Brain pericyte (primary cell): Measurements from ENCODE around the gene ZNF221.
"Not testable (repeated sequence)": the region's sequence is repeated elsewhere in the genome, so short reads cannot be mapped to it uniquely, and the experiment has no call there.

ENCODE experiments used
- DNase-seq: peaks from one replicate; pipeline ENCODE4 v3.0.0-alpha.2; 2012; ENCODE audit warnings: low read depth, low spot score

ZNF221 gene

GRCh38 chr19:43950834-43951645, at the start of gene ZNF221:
Gene ZNF221 (plus strand): TSS chr19:43951228. CDS start chr19:43962727, 11,499 bp downstream.
- DNase-seq, result peak; percentile 90

DNA sequence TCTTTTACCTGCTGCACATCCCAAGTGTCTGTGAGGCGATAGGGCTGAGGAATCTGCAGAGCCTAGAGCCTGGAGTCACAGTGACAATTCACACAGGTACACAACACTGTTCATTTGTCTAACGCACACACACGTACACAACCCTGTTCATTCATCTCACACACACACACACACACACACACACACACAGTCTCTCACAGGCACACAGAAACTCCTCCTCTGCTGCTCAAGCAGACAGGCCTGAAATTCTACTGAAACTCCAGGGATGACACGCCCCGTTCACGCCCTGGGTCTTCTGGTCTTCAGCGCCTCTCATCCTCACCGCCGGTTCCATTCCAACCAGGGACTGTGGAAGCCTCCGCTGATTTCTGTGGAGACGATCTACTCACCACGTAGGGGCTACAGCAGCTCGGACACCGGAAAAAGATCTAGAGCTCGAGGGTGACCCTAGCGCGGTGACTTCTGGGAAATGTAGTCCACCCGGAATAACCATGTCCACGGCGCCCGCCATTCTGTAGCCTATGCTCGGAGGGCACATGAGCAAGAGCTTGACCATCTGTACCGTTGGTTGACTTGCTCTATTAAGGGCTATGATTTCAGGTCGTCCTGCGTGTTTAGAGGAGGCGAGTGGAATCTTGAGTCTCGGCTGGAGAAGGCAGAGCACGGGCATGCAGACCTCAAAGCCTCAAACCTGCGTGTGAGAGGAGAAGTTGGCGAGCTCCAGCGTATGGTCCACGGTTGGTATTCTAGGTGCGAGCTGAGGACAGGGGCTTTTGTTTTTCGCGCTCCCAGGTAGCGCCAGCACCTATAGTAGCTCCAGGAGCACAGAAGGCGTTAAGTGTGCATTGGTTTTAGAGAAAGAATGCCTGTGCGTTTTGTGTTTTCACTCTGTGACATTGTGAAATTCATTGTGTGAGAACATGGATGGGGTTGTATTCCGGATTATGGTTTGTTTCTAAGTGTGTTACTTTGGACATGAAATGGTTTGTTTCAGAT, 49.3 kb upstream of the ZNF221 start:
- peak; percentile 41 for DNase-seq

DNA sequence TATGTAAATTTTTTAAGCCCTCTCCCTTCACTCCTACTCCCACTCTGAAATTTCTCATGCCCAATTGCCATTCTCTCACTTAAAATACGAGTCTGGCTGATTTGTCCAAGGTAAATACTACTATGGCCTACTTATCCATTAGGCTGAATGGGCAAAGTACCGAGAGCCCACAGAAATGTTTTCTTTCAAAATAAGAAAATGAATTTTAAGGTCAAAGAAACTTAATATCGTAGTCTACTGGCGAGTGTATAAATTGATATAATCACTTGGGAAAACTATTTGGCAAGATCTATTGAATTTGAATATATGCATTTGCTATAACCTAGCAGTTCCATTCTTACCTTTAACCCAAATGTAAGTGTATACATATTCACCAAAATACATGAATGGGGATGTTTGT, 48.6 kb upstream of the ZNF221 start:
- no peak for DNase-seq

DNA sequence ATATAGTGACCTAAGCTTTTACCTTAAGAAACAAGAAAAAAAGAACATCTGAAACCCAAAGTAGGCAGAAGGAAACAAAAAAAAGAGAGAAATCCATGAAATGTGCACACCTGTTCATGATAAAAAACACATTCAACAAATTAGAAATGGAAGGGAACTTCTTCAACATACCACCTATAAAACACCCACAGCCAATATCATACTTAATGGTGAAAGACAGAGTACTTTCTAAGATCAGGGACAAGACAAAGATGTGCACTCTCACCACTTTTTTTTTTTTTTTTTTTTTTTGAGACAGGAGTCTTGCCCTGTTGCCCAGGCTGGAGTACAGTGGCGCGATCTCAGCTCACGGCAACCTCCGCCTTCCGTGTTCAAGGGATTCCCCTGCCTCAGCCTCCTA, 45.1 kb upstream of the ZNF221 start:
- no peak for DNase-seq

DNA sequence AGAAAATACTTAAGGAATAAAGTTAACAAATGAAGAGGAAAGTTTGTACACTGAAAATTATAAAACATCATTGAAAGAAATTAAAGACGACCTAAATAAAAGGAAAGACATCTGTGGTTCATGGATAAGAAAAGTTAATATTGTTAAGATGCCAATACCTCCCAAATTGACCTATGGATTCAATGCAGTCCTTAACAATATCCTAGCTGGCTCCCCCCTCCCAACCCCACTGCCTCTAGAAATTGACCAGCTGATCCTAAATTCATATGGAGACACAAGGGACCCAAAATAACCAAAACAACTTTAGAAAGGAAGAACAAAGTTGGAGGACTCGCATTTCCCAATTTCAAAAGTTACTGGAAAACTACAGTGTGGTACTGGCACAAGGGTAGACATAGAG, 44.3 kb upstream of the ZNF221 start:
- DNase-seq, result no peak

DNA sequence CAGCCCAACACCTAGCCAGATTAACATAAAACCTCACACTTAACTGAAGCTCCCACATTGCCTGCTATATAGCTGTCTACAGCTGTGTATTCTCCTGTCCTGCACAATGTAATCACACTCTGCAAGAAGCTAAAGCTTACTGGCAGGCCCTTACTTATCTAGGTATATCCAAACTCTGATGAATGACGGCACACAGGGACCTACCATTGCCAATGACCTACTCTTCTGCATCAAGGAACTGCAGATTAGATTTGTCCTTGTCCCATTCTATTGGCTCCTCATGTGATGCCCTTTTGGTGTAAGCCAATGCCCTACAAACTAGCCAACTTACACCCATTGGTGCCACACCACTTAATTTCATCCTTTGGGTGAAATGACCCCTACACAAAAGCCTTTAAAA, 42.4 kb upstream of the ZNF221 start:
- DNase-seq, result no peak

GRCh38 chr19:43910884-43911283, 40.1 kb upstream of the ZNF221 start:
- DNase-seq, result no peak

DNA sequence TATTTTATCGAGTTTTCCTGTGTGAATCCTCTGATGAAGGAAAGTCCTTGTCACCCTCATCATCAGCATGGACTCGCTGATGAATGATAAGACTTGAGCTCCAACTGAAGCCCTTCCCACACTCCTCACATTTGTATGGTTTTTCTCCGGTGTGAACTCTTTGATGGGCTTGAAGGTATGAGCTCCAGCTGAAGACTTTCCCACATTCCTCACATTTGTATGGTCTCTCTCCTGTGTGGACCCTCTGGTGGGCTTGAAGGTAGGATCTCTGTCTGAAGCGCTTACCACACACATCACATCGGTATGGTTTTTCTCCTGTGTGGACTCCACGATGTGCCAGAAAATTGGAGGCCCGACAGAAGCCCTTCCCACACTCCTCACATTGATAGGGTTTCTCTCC, 37.6 kb upstream of the ZNF221 start:
- DNase-seq, result no peak

- DNase-seq, result no peak
Measured at GRCh38 chr19:43914051-43914450, 37.0 kb upstream of the ZNF221 start.

DNA sequence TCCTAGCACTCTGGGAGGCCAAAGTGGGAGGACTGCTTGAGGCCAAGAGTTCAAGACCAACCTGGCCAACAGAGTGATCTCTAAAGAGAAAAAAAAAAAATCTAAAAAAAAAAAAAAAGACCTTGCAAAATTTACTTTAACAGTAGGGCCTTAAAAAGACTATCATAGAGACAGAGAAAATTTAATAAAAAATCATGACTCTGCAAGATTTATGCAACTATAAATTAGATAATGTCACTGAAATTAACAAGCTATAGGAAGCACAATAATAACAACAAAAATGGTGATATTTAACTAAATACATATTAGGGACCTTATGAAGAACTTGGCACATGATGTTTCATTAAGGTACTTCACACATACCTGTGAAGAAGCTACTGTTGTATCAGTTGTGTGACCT, 27.2 kb upstream of the ZNF221 start:
- no peak for DNase-seq

GRCh38 chr19:43928820-43929219, 22.2 kb upstream of the ZNF221 start:
- DNase-seq, result no peak

DNA sequence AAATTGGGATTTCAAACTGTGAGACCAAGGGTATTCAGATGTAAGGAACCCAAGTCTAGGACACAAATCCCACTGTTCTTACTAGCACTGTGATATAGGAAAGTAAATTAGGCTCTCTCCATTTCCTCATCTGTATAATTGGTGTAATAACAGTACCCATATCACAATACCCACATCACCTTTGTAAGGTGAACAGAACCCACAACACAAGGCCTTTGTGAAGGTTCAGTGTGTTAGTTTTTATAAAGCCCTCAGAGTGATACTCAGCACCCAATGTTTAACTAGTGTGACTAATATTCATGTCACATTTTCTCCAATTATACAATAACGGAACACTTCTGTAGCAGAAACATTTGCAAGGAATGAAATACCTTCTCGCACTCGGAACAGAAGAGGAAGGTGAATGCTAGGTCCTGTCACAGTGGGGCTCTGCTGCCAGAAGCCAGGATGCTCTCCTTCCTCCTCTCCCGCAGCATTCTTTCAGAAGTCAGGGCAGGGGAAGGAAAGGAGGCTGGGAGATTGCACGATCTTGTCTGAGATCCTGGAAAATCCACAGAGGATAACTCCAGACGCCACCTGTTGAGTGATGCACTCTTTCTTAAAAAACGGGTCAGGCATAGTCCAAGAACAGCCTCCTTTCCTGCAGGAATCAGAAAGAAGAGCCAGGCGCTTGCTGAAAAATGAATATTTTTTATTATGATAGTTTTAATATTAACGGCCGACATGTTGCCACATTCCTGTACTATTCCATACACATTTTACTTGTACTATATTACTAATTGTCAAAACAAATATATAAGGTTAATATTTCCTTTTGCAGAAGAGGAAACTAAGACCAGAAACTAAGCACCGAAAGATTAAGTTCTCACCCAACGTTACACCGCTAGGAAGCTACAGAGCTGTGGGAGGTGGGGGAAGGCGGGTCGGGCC, 16.7 kb upstream of the ZNF221 start:
- no peak for DNase-seq

- DNase-seq, result peak; percentile 61
Measured at GRCh38 chr19:43934985-43935708, 15.9 kb upstream of the ZNF221 start, which contains the start of gene ZNF45. Gene ZNF45 (minus strand): TSS chr19:43935282. CDS start chr19:43922185, 13,097 bp downstream.

- DNase-seq, result no peak
Measured at GRCh38 chr19:43936188-43936587, 14.8 kb upstream of the ZNF221 start.

- DNase-seq, result no peak
Measured at GRCh38 chr19:43939557-43940260, 11.3 kb upstream of the ZNF221 start.

DNA sequence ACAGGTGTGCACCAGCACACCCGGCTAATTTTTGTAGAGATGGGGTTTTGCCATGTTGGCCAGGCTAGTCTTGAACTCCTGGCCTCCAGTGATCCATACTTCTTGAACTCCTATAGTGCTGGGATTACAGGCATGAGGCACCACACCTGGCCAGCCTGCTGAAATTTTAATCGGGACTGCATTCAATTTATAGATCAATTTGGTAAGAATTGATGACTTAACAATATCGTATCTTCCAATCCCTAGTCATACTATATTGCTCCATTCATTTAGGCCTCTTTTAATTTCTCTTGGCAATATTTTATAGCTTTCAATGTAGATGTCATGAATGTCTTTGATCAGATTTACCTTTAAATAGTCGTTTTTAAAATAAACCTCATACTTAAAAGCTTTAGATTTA, 10.3 kb upstream of the ZNF221 start:
- no peak for DNase-seq

DNA sequence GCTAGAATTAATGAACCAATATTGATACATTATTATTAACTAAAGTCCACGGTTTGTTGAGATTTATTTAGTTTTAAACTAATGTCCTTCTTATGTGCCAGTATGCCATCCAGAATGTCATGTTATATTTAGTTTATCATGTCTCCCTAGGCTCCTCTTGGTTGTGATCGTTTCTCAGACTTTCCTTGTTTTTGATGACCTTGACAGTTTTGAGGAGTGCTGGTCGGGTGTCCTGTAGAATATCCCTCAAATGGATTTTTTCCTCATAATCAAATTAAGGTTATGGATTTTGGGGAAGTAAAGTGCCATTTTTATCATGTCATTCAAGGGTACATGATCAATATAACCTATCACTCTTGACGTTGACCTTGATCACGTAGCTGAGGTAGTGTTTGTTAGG, 9.8 kb upstream of the ZNF221 start:
- DNase-seq, result no peak

DNA sequence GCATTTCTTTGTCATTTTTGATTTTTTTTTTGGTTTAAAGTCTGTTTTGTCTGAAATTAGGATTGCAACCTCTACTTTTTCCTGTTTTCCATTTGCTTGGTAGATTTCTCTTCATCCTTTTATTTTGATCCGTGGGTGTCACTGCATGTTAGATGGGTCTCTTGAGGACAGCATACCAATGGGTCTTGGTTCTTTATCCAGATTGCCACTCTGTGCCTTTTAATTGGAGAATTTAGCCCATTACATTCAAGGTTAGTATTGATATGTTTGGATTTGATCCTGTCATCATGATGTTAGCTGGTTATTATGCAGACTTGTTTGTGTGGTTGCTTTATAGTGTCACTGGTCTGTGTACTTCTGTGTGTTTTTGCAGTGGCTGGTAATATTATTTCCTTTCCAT, 3.6 kb upstream of the ZNF221 start:
- not testable (repeated sequence) for DNase-seq

GRCh38 chr19:43949803-43950202, 1.2 kb upstream of the ZNF221 start:
- not testable (repeated sequence) for DNase-seq

DNA sequence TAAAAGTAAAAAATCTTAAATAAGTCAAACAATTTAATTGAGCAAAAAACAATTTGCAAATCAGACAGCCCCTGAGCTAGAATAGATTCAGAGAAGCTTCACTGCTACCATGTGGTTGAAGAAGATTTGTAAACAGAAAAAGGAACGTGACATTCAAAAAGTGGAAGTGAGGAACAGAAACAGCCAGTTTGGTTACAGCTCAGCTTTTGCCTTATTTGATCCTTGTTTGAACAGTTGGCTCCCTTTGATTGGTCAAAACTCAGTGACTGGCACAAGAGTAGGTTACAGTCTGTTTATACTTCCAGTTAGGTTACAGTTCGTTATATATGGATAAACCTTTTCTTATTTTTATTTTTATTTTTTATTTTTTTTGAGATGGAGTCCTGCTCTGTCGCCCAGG, 5.8 kb downstream of the ZNF221 start:
- no peak for DNase-seq
